ENCODE measurements around the gene AP2A2. TPM values are rescaled to one million over a fixed set of nuclear protein-coding genes. Genes with fewer than 3 reads are reported as not detected.

The AP2A2 gene
- polyA plus RNA-seq, 1 donor = 43.8 TPM

DNA sequence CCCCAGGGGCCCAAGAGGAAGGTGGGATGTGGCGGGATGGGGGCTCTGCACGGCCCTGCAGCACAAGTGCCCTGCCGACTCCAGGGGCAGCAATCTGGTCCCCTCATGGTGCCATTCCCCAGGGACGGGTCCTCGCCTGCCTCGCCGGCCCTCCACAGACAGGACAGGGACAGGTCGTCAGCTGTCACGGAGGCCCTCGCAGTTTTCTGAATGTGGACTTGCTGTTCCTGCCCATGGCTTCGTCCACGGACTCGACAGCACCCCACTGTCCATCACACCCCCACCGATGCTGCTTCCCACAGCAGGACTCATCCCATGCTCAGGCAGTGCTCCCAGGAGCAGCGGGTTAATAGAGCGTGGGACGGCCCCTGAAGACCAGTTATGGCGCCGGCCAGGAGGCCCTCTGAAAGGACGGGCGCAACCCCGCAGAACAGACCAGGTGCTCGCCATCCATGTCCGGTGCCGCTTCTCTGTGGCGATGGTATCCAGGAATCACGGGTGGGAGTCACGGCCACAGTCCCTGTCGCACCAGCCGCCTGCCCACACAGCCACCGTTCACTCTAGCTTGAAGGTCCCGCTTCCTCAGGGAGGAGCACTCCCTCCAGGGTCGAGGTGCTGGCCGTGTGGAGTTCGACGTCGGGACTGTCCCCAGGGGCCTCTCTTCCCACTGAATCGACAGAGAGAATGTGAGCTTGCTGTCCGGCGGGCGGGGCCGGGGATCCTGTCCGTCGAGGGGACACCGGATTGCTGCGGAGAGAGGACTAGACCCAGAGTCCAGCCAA is 130.5 kb downstream of the AP2A2 start:
- no peak for DNase-seq (ENCODE audit: low read depth)

- no peak for DNase-seq (ENCODE audit: low read depth)
Measured at GRCh38 chr11:1057806-1058205, 132.1 kb downstream of the AP2A2 start.

DNA sequence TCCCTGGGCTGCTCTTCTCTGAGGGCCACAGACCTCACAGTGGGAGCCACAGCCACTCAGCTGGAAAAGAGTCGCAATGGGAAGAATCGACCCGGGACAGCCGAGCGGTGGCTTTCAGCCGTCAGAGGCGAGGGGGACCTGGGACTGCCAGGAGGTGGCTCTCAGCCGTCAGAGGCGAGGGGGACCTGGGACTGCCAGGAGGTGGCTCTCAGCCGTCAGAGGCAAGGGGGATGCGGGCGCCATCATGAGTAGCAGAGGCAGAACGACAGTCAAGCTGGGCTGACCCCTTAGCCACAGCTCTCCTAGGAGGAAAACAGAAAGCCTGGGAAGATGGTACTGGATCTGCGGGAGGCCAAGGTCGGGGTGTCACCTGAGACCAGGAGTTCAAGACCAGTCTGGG is 134.1 kb downstream of the AP2A2 start:
- no peak for DNase-seq (ENCODE audit: low read depth)

GRCh38 chr11:1060410-1060809 is 134.7 kb downstream of the AP2A2 start:
- DNase-seq (ENCODE audit: low read depth) = no peak

- no peak for DNase-seq (ENCODE audit: low read depth)
Measured at GRCh38 chr11:1060852-1061616, 135.4 kb downstream of the AP2A2 start.

Other genes with a start within 250 kb of the AP2A2 start
- gene DEAF1, start 230.6 kb upstream of the AP2A2 start, polyA plus RNA-seq (ENCODE audit: insufficient read length) = 28.7 TPM
- gene TMEM80, start 230.1 kb upstream of the AP2A2 start, polyA plus RNA-seq (ENCODE audit: insufficient read length) = 17.0 TPM
- 2.0 TPM for gene EPS8L2, start 219.6 kb upstream of the AP2A2 start, polyA plus RNA-seq (ENCODE audit: insufficient read length)
- 59.5 TPM for gene TALDO1, start 178.4 kb upstream of the AP2A2 start, polyA plus RNA-seq (ENCODE audit: insufficient read length)
- gene GATD1, start 148.4 kb upstream of the AP2A2 start, polyA plus RNA-seq (ENCODE audit: insufficient read length) = 40.5 TPM
- 0.70 TPM for gene CEND1, start 135.8 kb upstream of the AP2A2 start, polyA plus RNA-seq (ENCODE audit: insufficient read length)
- gene SLC25A22, start 127.6 kb upstream of the AP2A2 start, polyA plus RNA-seq (ENCODE audit: insufficient read length) = 9.2 TPM
- 11.2 TPM for gene PIDD1, start 120.6 kb upstream of the AP2A2 start, polyA plus RNA-seq (ENCODE audit: insufficient read length)
- 1,639 TPM for gene RPLP2, start 115.9 kb upstream of the AP2A2 start, polyA plus RNA-seq (ENCODE audit: insufficient read length)
- 27.6 TPM for gene PNPLA2, start 107.0 kb upstream of the AP2A2 start, polyA plus RNA-seq (ENCODE audit: insufficient read length)
- gene CRACR2B, start 98.0 kb upstream of the AP2A2 start, polyA plus RNA-seq (ENCODE audit: insufficient read length) = 17.6 TPM
- gene CD151, start 92.9 kb upstream of the AP2A2 start, polyA plus RNA-seq (ENCODE audit: insufficient read length) = 155 TPM
- 109 TPM for gene POLR2L, start 83.3 kb upstream of the AP2A2 start, polyA plus RNA-seq (ENCODE audit: insufficient read length)
- 44.0 TPM for gene TSPAN4, start 83.0 kb upstream of the AP2A2 start, polyA plus RNA-seq (ENCODE audit: insufficient read length)
- 61.4 TPM for gene CHID1, start 15.1 kb upstream of the AP2A2 start, polyA plus RNA-seq (ENCODE audit: insufficient read length)
- 0.25 TPM for gene MUC6, start 110.8 kb downstream of the AP2A2 start, polyA plus RNA-seq (ENCODE audit: insufficient read length)
- 0.01 TPM for gene MUC2, start 149.0 kb downstream of the AP2A2 start, polyA plus RNA-seq (ENCODE audit: insufficient read length)
- gene MUC5AC, start 232.1 kb downstream of the AP2A2 start, polyA plus RNA-seq (ENCODE audit: insufficient read length) = not detected